ENCODE measurements around the gene FOXN3.

DNA sequence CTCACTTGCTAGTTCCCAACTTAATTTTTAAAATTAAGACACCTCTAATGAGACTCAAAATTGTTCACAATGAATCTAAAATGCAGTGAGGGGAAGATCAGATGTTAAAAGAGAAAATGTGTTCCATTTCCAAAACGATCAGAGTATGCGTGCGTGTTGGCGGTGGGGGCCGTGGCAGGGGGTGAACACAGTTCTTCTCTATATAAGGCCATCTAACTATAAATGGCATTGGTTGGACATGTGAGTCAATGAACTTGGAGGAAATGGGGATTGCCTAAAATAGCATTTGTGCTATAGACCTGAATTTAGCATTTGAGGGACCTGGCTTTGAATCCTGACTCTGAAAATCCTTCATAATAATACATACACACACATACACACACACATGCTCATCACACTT lies 149.4 kb downstream of the FOXN3 start:
- TF ChIP-seq, protein P1, sequence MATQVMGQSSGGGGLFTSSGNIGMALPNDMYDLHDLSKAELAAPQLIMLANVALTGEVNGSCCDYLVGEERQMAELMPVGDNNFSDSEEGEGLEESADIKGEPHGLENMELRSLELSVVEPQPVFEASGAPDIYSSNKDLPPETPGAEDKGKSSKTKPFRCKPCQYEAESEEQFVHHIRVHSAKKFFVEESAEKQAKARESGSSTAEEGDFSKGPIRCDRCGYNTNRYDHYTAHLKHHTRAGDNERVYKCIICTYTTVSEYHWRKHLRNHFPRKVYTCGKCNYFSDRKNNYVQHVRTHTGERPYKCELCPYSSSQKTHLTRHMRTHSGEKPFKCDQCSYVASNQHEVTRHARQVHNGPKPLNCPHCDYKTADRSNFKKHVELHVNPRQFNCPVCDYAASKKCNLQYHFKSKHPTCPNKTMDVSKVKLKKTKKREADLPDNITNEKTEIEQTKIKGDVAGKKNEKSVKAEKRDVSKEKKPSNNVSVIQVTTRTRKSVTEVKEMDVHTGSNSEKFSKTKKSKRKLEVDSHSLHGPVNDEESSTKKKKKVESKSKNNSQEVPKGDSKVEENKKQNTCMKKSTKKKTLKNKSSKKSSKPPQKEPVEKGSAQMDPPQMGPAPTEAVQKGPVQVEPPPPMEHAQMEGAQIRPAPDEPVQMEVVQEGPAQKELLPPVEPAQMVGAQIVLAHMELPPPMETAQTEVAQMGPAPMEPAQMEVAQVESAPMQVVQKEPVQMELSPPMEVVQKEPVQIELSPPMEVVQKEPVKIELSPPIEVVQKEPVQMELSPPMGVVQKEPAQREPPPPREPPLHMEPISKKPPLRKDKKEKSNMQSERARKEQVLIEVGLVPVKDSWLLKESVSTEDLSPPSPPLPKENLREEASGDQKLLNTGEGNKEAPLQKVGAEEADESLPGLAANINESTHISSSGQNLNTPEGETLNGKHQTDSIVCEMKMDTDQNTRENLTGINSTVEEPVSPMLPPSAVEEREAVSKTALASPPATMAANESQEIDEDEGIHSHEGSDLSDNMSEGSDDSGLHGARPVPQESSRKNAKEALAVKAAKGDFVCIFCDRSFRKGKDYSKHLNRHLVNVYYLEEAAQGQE (IDR thresholded peaks at IDR 0.05), result no peak
- TF ChIP-seq POLR2A (IDR thresholded peaks at IDR 0.05; ENCODE audit: low read length) (no peak), RCOR1 (IDR thresholded peaks at IDR 0.05; ENCODE audit: low read depth, low read length) (no peak), SMC3 (IDR thresholded peaks at IDR 0.05) (no peak), KDM5A (IDR thresholded peaks at IDR 0.05) (no peak)
- TF ChIP-seq, protein P2, sequence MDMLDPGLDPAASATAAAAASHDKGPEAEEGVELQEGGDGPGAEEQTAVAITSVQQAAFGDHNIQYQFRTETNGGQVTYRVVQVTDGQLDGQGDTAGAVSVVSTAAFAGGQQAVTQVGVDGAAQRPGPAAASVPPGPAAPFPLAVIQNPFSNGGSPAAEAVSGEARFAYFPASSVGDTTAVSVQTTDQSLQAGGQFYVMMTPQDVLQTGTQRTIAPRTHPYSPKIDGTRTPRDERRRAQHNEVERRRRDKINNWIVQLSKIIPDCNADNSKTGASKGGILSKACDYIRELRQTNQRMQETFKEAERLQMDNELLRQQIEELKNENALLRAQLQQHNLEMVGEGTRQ (IDR thresholded peaks at IDR 0.05), result no peak
- TF ChIP-seq, protein P3, sequence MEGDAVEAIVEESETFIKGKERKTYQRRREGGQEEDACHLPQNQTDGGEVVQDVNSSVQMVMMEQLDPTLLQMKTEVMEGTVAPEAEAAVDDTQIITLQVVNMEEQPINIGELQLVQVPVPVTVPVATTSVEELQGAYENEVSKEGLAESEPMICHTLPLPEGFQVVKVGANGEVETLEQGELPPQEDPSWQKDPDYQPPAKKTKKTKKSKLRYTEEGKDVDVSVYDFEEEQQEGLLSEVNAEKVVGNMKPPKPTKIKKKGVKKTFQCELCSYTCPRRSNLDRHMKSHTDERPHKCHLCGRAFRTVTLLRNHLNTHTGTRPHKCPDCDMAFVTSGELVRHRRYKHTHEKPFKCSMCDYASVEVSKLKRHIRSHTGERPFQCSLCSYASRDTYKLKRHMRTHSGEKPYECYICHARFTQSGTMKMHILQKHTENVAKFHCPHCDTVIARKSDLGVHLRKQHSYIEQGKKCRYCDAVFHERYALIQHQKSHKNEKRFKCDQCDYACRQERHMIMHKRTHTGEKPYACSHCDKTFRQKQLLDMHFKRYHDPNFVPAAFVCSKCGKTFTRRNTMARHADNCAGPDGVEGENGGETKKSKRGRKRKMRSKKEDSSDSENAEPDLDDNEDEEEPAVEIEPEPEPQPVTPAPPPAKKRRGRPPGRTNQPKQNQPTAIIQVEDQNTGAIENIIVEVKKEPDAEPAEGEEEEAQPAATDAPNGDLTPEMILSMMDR (IDR thresholded peaks at IDR 0.05), result no peak
